H1 (cell line): ENCODE results near the gene NOX5. TPM values are rescaled to one million over a fixed set of nuclear protein-coding genes. Genes with fewer than 3 reads are reported as not detected.

Experiments used
- CTCF ChIA-PET: fragments of 300-600 bp; sonication (Branson Sonifier 250); formaldehyde crosslinking; loops from one replicate; lab custom pipeline; 2021; ENCODE audit not compliant: partially characterized antibody; lab: Charles Lee
- POLR2A ChIA-PET: fragments of 300-600 bp; sonication (Branson Sonifier 250); formaldehyde crosslinking; loops from one replicate; lab custom pipeline; 2021; ENCODE audit warnings: inconsistent platforms; ENCODE audit not compliant: partially characterized antibody; lab: Charles Lee
- DNase-seq, 2 experiments: peaks; one replicate each; pipeline versions ENCODE4 v3.0.0 to v3.0.0-alpha.2; 2010 to 2022; ENCODE audit warnings: low spot score in 2 of 2, low read depth in 1 of 2, mixed read lengths in 1 of 2
- FAIRE-seq: peaks from 2 replicates; lab custom pipeline; 2011; peaks lifted over from hg19 to GRCh38; lab: Jason Lieb, UNC
- H2AFZ ChIP-seq: 2 replicates; pipeline ENCODE4 v1.8.1; 2012; ENCODE audit warnings: low read length, inconsistent platforms
- H2AK5ac ChIP-seq: 2 replicates; pipeline ENCODE4 v1.6.1; 2013; ENCODE audit warnings: low read depth, low read length
- H2BK120ac ChIP-seq: replicated peaks from 2 replicates; pipeline ENCODE3; 2013; ENCODE audit warnings: low read depth, low read length, inconsistent platforms
- H2BK12ac ChIP-seq: 2 replicates; pipeline ENCODE4 v1.6.1; 2013; ENCODE audit warnings: low read depth, low read length
- H2BK15ac ChIP-seq: 2 replicates; pipeline ENCODE4 v1.6.1; 2013; ENCODE audit warnings: low read length
- H2BK20ac ChIP-seq: 2 replicates; pipeline ENCODE4 v1.6.1; 2013; ENCODE audit warnings: low read length
- H2BK5ac ChIP-seq: 2 replicates; pipeline ENCODE4 v1.6.1; 2013; ENCODE audit warnings: low read depth, low read length
- H3K14ac ChIP-seq: 2 replicates; pipeline ENCODE4 v1.6.1; 2013; ENCODE audit warnings: inconsistent platforms; ENCODE audit not compliant: insufficient read length
- H3K18ac ChIP-seq: 2 replicates; pipeline ENCODE4 v1.6.1; 2013; ENCODE audit warnings: low read length; ENCODE audit errors: extremely low read depth
- H3K23ac ChIP-seq: 2 replicates; pipeline ENCODE4 v1.6.1; 2013; ENCODE audit warnings: inconsistent platforms; ENCODE audit not compliant: insufficient read length
- H3K23me2 ChIP-seq: 2 replicates; pipeline ENCODE4 v1.6.1; 2013; ENCODE audit warnings: low read depth, low read length
- H3K27ac ChIP-seq: 2 replicates; pipeline ENCODE4 v1.6.1; 2011; ENCODE audit warnings: low read depth, low read length, inconsistent platforms
- H3K27me3 ChIP-seq, 4 experiments: replicated peaks in 1 of 4; 1 replicate in 1 of 4; 2 replicates in 3 of 4; pipeline versions ENCODE4 v1.6.1 to v1.8.1; 2011 to 2013; ENCODE audit warnings: low read length in 3 of 4, mild to moderate bottlenecking in 3 of 4, inconsistent platforms in 2 of 4, mixed read lengths in 2 of 4, moderate library complexity in 1 of 4; ENCODE audit not compliant: control insufficient read depth in 3 of 4, insufficient read depth in 3 of 4; ENCODE audit errors: extremely low read depth in 1 of 4
- H3K36me3 ChIP-seq, 4 experiments: 2 replicates each; pipeline versions ENCODE4 v1.6.1 to v1.8.1; 2011 to 2013; ENCODE audit warnings: mild to moderate bottlenecking in 4 of 4, low read length in 3 of 4, moderate library complexity in 2 of 4, control low read depth in 1 of 4, inconsistent platforms in 1 of 4; ENCODE audit not compliant: insufficient read depth in 4 of 4, control insufficient read depth in 2 of 4
- H3K4ac ChIP-seq: replicated peaks from 2 replicates; pipeline ENCODE3; 2013; ENCODE audit warnings: low read length, low read depth, mixed read lengths, inconsistent platforms; ENCODE audit not compliant: insufficient read length
- H3K4me1 ChIP-seq, 4 experiments: replicated peaks in 1 of 4; 1 replicate in 1 of 4; 2 replicates in 3 of 4; pipeline versions ENCODE4 v1.6.1 to v1.8.1; 2011 to 2013; ENCODE audit warnings: low read length in 3 of 4, inconsistent platforms in 2 of 4, mixed read lengths in 1 of 4; ENCODE audit not compliant: insufficient read depth in 4 of 4, control insufficient read depth in 3 of 4
- H3K4me2 ChIP-seq, 2 experiments: 2 replicates each; pipeline versions ENCODE4 v1.6.1 to v1.8.1; 2011 to 2013; ENCODE audit warnings: low read depth in 2 of 2, low read length in 2 of 2, control low read depth in 1 of 2, inconsistent platforms in 1 of 2, mild to moderate bottlenecking in 1 of 2; ENCODE audit not compliant: insufficient read depth in 1 of 2
- H3K4me3 ChIP-seq, 4 experiments: fragments of 200-600, 300-600 bp in 1 of 4; sonication (generic), shearing (Covaris generic), sonication (Bioruptor Twin) in 1 of 4; 2 replicates each; pipeline versions ENCODE4 v1.5.1 to v1.8.1; 2011 to 2016; ENCODE audit warnings: low read length in 4 of 4, low read depth in 3 of 4, control low read depth in 2 of 4, inconsistent platforms in 2 of 4, mild to moderate bottlenecking in 2 of 4, mixed read lengths in 1 of 4, moderate library complexity in 1 of 4; ENCODE audit not compliant: insufficient read depth in 2 of 4; ENCODE audit errors: extremely low read depth in 1 of 4
- H3K56ac ChIP-seq: replicated peaks from 2 replicates; pipeline ENCODE3; 2013; ENCODE audit warnings: low read depth, mild to moderate bottlenecking, mixed read lengths, low read length, inconsistent platforms; ENCODE audit not compliant: insufficient read length
- H3K79me1 ChIP-seq: 2 replicates; pipeline ENCODE4 v1.6.1; 2013; ENCODE audit warnings: low read depth, low read length, control low read depth
- H3K79me2 ChIP-seq, 2 experiments: 2 replicates each; pipeline versions ENCODE4 v1.6.1 to v1.8.1; 2012 to 2013; ENCODE audit warnings: low read length in 2 of 2, mild to moderate bottlenecking in 2 of 2, inconsistent platforms in 1 of 2; ENCODE audit not compliant: insufficient read depth in 2 of 2, control insufficient read depth in 1 of 2
- H3K9ac ChIP-seq, 4 experiments: replicated peaks in 1 of 4; 1 replicate in 1 of 4; 2 replicates in 3 of 4; pipeline versions ENCODE4 v1.6.1 to v1.8.1; 2011 to 2013; ENCODE audit warnings: low read depth in 3 of 4, low read length in 3 of 4, control low read depth in 2 of 4, mild to moderate bottlenecking in 2 of 4, moderate library complexity in 2 of 4, inconsistent platforms in 1 of 4; ENCODE audit errors: extremely low read depth in 1 of 4
- H3K9me3 ChIP-seq, 2 experiments: 2 replicates each; pipeline versions ENCODE4 v1.6.1 to v1.8.1; 2012 to 2013; ENCODE audit warnings: mild to moderate bottlenecking in 2 of 2, moderate library complexity in 2 of 2, control low read depth in 1 of 2, inconsistent platforms in 1 of 2, low read depth in 1 of 2, low read length in 1 of 2, mixed read lengths in 1 of 2; ENCODE audit not compliant: insufficient read depth in 2 of 2
- H4K20me1 ChIP-seq, 2 experiments: replicated peaks in 1 of 2; 2 replicates each; pipeline versions ENCODE3 to v1.8.1; 2011 to 2013; ENCODE audit warnings: inconsistent platforms in 2 of 2, low read length in 2 of 2, mild to moderate bottlenecking in 1 of 2; ENCODE audit not compliant: insufficient read depth in 2 of 2, control insufficient read depth in 1 of 2
- H4K5ac ChIP-seq: 2 replicates; pipeline ENCODE4 v1.6.1; 2013; ENCODE audit warnings: low read length, low read depth, mixed read lengths, inconsistent platforms; ENCODE audit not compliant: insufficient read length
- H4K8ac ChIP-seq: 2 replicates; pipeline ENCODE4 v1.8.0; 2013; ENCODE audit warnings: mild to moderate bottlenecking, moderate library complexity, low read length, inconsistent platforms; ENCODE audit not compliant: insufficient read depth; ENCODE audit errors: extremely low read depth
- H4K91ac ChIP-seq: replicated peaks from 2 replicates; pipeline ENCODE3; 2013; ENCODE audit warnings: low read length, mixed read lengths, inconsistent platforms; ENCODE audit not compliant: insufficient read length
- BACH1 ChIP-seq: IDR thresholded peaks from 2 replicates; pipeline ENCODE4 v1.6.1; 2012; ENCODE audit warnings: low read length, improper control_type of control experiment
- CHD1 ChIP-seq: IDR thresholded peaks from 2 replicates; pipeline ENCODE4 v1.6.1; 2012; ENCODE audit warnings: low read depth, low read length, improper control_type of control experiment
- JUND ChIP-seq: IDR thresholded peaks from 2 replicates; pipeline ENCODE4 v1.6.1; 2011; ENCODE audit warnings: mild to moderate bottlenecking, improper control_type of control experiment, low read length
- SIRT6 ChIP-seq: IDR thresholded peaks from one replicate; pipeline ENCODE4 v1.7.1; 2012; ENCODE audit warnings: low read length, inconsistent platforms
- TAF7 ChIP-seq: optimal IDR thresholded peaks from 2 replicates; pipeline ENCODE3; 2011; ENCODE audit warnings: low read depth, mild to moderate bottlenecking, inconsistent platforms, low read length, moderate library complexity, borderline replicate concordance
- TEAD4 ChIP-seq: IDR thresholded peaks from 2 replicates; pipeline ENCODE4 v1.6.1; 2012; ENCODE audit warnings: low read depth, low read length, inconsistent platforms, mixed read lengths
- WGBS, 2 experiments: shearing (Covaris generic) in 1 of 2; methylation state at CpG; one replicate each; pipeline versions ENCODE4 v1.1.6 to v1.1.7; 2013 to 2015; ENCODE audit warnings: low lambda C conversion rate in 2 of 2, mixed read lengths in 2 of 2, inconsistent platforms in 1 of 2, low coverage in 1 of 2, missing lambda C conversion rate in 1 of 2; ENCODE audit not compliant: insufficient replicate concordance in 2 of 2, insufficient coverage in 1 of 2, insufficient read length in 1 of 2; ENCODE audit errors: extremely low coverage in 1 of 2, missing lambda C conversion rate in 1 of 2; 5-methylcytosine and 5-hydroxymethylcytosine counted together
- polyA plus RNA-seq, 7 experiments: library from polyadenylated mRNA; depleted of rRNA in 3 of 7; stranded (reverse) in 5 of 7; unstranded in 2 of 7; fragments of >200 nt in 5 of 7; fragments of 200-250 nt in 2 of 7; gene quantifications; 1 replicate in 5 of 7; 2 replicates in 1 of 7; 4 replicates in 1 of 7; pipeline versions ENCODE4 v1.2.1 to v1.2.3, GENCODE V29; 2011 to 2013; ENCODE audit warnings: missing spikeins in 2 of 7, mixed read lengths in 2 of 7
- total RNA-seq: library from RNA; stranded (reverse); fragmentation: NEBNext Ultra II Directional; extraction: Animal tissue kit (Norgen Biotek cat#: 25700); gene quantifications from 2 replicates; pipeline ENCODE4 v1.2.1, GENCODE V29; 2021
- TF ChIP-seq, protein P1 (sequence below): IDR thresholded peaks from 2 replicates; pipeline ENCODE4 v1.6.1; 2011; ENCODE audit warnings: low read length, improper control_type of control experiment

NOX5 gene
- total and polyA plus RNA-seq, 2 of the 8 experiments (the other 6 are each of a cell fraction or from before 2014, with no cell fraction given): under 0.01 TPM; not detected in 1

DNA sequence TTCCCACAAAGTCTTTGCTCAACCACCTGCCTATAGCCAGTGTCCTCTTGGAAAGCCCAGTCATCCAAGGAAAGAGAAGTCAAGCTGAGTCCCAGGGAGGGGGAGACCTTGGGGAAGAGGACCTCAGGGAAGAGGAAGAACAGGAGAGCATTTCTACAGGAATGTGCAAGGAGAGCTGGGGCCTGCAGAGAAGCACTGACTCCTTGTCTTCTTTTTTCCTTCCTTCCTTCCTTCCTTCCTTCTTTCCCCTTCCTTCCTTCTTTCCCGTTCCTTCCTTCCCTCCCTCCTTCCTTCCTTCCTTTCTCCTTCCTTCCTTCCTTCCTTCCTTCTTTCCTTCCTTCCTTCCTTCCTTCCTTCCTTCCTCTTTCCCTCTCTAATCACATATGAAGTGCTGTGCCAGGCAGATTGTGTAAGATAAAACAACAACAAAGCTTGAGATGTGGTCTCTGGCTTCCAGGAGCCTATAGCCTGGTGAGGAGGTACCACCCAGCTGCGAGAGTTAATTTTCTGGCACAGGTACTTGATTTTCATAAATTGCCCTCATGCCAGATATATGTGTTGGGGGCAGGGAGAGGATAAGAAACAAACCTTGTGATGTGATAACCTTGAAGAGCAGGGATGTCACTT is 70.0 kb downstream of the NOX5 start:
- CTCF ChIA-PET: interaction anchor here (0.6 to 3.2 kb wide), 8 partner anchors 9 to 1938 kb away, joined by 3 to 9 read pairs (median 3); no protein-coding TSS in a partner anchor
- Histone ChIP-seq H4K20me1 (no peaks in the 10 kb centered on the region), H3K56ac (no peak overlapping the region), H3K79me2 (no peaks in the 10 kb centered on the region), H3K9ac (no peak overlapping the region), H3K4me1 (peaks cover 25 to 58% (median 44%) of the 10 kb centered on the region in 4 experiments), H3K79me1 (no peaks in the 10 kb centered on the region), H2AK5ac (no peak overlapping the region), H3K27ac (no peak overlapping the region), H3K9me3 (no peaks in the 10 kb centered on the region), H3K23me2 (peaks cover 5% of the 10 kb centered on the region; the same call in 1 of the 2 replicates), H2BK15ac (no peak overlapping the region), H3K14ac (no peak overlapping the region), H3K36me3 (no peaks in the 10 kb centered on the region), H4K8ac (no peak overlapping the region), H3K4ac (no peak overlapping the region), H3K27me3 (peaks cover 0 to 6% (median 2%) of the 10 kb centered on the region in 4 experiments; a peak in 2 of 7 replicates), H2BK120ac (no peak overlapping the region), H3K18ac (no peak overlapping the region), H4K91ac (no peak overlapping the region), H2BK12ac (0 out of 2 replicates have a peak overlapping the region, but pooled peaks have one; percentile 64), H2BK20ac (no peak overlapping the region), H3K4me2 (no peak overlapping the region), H3K23ac (no peak overlapping the region), H2BK5ac (no peak overlapping the region; the same call in 1 of the 2 replicates), H3K4me3 (no peak overlapping the region), H4K5ac (no peak overlapping the region), H2AFZ (no peak overlapping the region)
- WGBS, 2 experiments: 91% methylated on average over 2 of the region's 2 CpGs; no CpG with 5 or more reads in 1 of the 2 experiments
- no peak for FAIRE-seq
- POLR2A ChIA-PET: interaction anchor here (0.8 to 4.9 kb wide), 2 partner anchors 10 to 36 kb away, joined by 3 to 39 read pairs; no protein-coding TSS in a partner anchor
- no peak for DNase-seq
- TF ChIP-seq TEAD4 (no peak), SIRT6 (no peak), TAF7 (no peak), JUND (no peak), CHD1 (no peak), BACH1 (no peak)
- TF ChIP-seq, protein P1, sequence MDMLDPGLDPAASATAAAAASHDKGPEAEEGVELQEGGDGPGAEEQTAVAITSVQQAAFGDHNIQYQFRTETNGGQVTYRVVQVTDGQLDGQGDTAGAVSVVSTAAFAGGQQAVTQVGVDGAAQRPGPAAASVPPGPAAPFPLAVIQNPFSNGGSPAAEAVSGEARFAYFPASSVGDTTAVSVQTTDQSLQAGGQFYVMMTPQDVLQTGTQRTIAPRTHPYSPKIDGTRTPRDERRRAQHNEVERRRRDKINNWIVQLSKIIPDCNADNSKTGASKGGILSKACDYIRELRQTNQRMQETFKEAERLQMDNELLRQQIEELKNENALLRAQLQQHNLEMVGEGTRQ: no peak
